Measurements from ENCODE around the gene GARNL3.

DNA sequence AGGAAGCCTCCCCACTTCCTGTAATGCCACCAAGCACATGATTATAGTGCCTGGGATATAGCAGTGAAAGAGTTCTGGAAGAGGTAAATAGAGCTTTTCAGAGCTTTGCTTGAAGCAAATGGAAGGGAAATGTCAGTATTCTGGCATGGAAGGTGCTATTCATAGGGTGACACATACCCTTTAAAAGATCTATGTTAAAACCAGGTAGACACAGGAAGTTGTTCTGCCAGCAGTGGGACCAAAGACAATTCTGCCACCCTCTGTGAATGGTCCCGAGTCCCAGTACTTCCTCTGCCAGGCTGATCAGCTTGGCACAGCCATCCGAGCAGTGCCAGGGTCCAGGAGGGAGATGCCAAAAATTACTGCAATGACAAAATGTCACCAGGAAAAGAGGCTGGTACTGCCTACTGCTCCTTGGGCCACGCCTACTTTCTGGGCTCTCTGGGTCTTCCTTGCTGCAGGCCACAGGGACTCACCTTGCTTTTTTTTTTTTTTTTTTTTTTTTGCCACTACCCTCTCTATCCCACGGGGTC is 26.7 kb downstream of the GARNL3 start:
- TF ChIP-seq, protein P1, sequence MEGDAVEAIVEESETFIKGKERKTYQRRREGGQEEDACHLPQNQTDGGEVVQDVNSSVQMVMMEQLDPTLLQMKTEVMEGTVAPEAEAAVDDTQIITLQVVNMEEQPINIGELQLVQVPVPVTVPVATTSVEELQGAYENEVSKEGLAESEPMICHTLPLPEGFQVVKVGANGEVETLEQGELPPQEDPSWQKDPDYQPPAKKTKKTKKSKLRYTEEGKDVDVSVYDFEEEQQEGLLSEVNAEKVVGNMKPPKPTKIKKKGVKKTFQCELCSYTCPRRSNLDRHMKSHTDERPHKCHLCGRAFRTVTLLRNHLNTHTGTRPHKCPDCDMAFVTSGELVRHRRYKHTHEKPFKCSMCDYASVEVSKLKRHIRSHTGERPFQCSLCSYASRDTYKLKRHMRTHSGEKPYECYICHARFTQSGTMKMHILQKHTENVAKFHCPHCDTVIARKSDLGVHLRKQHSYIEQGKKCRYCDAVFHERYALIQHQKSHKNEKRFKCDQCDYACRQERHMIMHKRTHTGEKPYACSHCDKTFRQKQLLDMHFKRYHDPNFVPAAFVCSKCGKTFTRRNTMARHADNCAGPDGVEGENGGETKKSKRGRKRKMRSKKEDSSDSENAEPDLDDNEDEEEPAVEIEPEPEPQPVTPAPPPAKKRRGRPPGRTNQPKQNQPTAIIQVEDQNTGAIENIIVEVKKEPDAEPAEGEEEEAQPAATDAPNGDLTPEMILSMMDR (IDR thresholded peaks at IDR 0.05; ENCODE audit: extremely low read depth in 1 of 2, insufficient read depth in 1 of 2, low read depth in 1 of 2, low read length in 2 of 2), result no peak
- no peak for TF ChIP-seq MYC (IDR thresholded peaks at IDR 0.05; ENCODE audit: low read depth, low read length)
